GM21737 (cell line): ENCODE measurements around the gene LSM6.

Source experiments
- ATAC-seq: cut with Tn5 transposase; IDR thresholded peaks from one replicate; pipeline ENCODE4 v1.9.1; 2021; ENCODE audit warnings: mild to moderate bottlenecking, moderate library complexity; ENCODE audit not compliant: unreplicated experiment

Gene LSM6

DNA sequence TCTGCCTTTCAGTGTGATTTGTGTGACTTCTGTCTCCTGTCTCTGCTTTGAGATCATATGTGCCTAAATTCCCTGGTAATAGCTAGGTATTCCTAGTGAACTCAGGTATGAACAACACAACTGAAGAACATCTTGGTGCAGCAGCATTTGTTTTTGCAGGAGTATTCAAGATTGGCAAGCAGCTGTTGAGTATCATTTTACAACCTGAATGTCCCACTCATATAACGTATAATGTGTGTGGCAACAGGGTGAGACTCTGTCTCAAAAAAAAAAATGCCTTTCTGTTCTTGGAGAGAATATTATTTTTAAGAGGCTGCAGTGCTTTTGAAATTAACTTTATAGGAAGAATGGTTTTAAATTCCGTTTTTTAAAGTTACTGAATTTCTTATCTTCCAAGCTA is 7.7 kb downstream of the LSM6 start:
- no peak for ATAC-seq

DNA sequence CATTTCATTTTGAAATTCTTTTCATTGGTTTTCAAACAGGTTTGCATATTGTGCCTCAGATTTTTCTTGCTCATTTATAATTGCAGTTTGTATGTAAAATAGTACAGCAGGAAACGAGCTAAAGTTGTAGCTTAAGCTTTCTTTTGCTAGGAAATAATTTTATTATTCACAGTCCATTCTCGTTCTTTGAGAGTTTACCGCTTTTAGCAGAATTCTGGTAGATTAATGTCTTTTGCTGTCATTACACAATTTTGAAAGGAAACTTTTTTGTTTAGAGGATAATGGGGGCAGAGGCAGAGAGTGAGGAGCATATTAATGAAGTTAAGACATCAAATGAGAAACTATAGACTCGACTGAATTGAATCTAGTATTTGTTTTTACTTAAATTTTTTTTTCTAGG is 10.5 kb downstream of the LSM6 start:
- ATAC-seq: no peak

DNA sequence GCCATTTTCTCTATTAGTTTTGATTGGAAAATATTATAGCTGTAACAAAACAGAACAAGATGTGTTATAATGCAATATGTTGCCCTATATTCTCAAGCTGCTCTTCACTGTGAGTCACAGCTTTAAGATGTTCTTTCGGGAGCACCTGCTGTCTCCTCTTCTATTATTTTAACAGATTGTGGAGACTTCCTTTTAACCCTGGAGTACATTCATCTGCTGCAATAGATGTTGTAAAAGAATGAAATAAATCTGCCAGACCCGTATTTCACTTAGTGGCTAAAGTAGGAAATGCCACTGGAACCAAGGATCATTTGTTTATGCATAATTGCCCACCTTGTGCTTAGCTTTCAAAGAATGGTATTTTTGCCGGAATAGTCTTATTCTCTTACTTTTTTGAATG is 11.1 kb downstream of the LSM6 start:
- ATAC-seq: no peak

DNA sequence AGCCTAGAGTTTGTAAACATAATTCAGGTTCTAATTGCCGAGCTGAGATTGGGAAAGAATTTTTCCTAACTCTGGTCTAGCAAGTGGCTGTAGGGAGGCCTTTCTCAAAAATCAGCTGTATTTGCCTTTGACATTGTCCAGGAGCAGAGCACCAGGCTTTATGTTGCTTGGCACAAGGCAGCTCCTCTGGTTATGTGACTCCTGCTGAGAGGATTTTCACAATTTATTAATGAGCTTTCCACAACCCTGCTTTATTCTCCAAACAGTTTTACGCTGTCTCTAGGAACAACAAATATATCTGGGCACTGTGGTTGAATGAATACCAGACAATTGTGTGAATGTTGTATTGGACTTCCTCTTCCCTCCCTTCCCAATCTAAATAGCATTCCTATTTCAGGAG is 14.9 kb downstream of the LSM6 start:
- no peak for ATAC-seq

DNA sequence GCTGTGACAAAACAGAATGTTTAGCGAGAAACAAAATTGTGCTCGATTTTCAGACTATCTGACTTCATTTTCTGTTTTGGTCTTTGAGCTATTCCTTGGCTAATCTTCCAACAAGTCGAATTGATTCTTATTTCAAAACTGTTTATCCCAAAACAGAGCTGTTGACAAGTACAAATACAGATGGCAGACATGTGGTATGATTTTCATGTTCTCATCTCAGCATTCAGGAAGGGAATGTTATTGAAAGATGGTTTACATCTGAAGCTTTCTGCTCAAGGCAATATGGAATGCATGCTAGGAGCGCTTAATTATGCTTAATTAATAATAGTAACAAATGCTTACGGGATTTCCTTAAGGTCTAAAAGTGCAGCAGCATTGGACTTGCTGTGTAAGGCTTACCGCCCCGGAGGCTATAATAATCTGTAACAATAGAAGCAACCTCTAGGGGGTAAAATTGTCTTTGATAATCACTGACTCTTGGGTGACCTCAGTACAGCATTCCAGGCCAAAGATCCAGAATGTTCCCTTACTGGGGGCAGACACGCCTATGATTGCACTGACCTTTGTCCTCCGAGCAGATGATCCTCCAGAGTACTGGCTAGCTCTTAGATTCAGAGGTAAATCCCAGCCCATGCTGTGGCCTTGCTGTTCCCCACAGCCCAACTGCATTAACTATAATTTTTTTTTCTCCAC is 16.4 kb downstream of the LSM6 start:
- ATAC-seq: no peak

DNA sequence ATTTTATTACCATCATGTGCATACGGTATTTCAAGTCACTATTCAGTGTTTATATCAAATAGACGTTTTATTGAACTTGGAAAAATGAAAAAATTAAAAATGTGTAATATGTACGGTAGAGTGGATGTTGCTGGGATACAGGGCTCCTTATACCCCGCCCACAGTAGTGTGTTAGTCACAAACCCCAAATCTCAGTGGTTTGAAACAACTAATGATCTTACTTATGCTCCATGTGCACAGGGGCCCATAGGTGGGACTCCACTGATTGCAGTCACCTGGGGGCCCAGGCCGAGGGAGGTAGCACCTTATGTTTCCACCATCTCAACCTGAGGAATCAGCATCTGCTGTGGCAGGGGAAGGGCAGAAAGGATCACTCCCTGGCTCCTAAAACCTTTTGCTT is 18.1 kb downstream of the LSM6 start:
- no peak for ATAC-seq

DNA sequence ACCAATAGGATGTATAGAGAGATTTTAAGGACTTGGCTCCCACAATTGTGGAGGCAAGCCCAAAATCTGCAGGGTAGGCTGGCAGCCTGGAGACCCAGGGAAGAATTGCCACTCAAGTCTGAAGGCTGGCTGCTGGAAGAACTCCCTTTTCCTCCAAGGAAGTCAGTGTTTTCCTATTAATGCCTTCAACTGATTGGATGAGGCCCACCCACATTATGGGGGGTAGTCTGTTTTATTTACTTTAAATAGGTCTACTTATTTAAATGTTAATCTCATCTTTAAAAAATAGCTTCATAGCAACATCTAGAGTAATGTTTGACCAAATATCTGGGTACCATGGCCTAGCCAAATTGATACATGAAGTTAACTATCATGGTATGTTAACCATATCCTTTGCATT is 18.7 kb downstream of the LSM6 start:
- ATAC-seq: no peak

DNA sequence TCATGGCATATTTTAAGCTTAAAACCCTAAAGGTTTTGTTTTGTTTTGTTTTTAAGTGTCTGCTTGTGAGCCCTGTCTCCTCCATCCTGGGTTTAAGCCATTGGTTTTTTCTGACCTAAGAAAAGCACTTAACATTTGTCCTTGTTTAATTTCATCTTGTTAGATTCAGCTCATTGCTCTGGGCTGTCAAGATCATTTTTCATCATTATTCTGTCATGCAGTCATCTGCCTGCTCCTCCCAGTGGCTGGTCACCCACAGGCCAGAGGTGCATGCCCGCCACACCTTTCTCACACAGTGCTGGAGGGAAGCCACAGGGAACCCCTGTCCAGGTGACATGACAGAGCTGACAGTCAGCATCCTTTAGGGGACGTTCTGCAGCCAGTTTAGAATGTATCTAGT is 27.1 kb downstream of the LSM6 start:
- no peak for ATAC-seq

DNA sequence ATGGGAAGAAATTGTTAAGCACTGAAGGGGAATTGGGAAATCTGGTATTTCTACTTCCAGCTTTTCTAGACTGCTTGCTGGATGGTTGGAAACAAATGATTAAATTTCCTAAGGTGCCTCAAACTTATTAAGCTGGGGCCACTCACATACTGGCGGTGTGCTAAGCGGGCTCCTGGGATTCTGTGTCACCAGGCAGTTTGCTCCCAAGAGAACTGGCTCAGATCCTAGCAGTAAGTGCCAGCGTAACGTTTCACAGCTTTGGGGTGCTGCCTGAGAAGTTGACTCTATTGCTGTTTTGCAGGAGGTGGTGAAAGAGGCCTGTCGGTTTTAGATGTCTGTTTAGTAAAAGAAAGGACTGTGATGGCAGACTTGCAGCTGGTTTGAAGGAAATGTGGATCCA is 31.9 kb downstream of the LSM6 start:
- no peak for ATAC-seq

DNA sequence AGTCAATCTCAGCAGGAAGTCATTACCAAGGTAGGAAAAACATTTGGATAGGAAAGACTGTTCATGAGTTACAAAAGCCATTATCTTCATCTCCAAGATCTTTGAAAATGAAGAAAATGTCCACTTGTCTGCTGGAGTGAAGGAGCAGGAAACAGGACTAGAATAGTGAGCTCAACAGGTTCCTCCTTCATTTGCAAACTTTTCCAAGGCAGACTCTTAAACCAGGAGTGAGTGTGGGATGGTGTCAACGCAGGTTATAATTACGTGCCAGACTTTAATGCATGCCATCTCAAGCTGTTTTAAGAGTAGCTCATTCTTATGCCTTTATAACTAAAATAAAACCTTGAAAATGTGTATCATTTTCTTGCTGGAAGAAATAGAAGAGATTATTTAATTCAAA is 35.4 kb downstream of the LSM6 start:
- no peak for ATAC-seq

DNA sequence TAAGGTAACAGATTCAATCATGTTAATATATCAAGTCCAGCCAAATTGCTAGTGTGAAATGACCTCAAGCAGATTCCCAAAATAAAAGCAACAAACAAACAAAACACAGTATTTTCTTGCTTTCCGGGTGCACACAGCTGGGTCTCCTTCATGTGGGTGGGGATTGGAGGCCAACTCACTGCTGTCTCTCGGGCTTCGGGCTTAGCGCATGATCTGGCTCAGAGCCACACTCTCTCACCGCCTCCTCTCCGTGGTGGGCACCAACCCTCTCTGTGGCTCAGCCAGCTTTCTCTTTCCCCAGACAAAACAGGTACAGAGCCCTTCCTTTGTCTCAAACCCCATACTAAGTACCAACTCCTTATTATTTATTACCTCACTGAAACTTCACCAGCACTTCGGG is 35.9 kb downstream of the LSM6 start:
- no peak for ATAC-seq

DNA sequence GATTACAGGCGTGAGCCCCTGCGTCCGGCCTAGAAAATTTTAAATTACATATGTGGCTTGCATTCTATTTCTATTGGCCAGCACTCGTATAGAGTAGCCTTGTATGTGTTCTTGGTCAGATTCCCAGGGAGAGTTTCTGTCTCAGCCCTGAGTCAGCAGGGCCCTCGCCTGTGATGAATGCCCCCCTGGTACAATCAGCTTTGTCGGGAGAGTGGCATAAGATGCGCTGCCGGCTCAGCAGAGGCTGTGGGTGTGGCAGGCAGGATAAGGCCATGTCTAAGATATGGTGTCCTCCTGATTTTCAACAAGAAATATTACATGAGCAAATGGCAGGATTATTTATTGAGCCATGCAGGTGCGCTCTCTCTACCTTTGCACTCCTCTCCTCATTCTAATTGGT is 37.3 kb downstream of the LSM6 start:
- ATAC-seq: no peak

DNA sequence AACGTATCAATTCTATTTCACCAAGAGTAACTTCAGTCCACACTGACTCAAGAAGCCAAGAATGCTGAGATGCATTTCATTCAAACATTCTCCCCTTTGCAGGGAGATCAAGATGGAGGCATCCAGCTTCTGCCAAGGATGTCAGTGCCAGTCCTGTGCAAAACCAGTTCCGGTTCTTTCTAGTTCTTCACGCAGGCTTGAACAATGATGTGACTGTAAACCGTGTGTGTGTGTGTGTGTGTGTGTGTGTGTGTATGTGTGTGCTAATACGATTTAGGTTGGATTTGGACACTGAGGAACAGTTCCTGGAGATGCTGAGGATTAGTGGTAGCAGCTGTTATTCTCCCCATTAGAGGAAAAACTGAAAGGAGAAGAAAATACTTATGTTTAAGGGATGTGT is 38.7 kb downstream of the LSM6 start, which contains the start of gene REELD1:
TSS of gene REELD1 (plus strand) at position 301 of the 400 bp plus-strand sequence. CDS start 2,415 bp downstream, outside the sequence.
- ATAC-seq: no peak

DNA sequence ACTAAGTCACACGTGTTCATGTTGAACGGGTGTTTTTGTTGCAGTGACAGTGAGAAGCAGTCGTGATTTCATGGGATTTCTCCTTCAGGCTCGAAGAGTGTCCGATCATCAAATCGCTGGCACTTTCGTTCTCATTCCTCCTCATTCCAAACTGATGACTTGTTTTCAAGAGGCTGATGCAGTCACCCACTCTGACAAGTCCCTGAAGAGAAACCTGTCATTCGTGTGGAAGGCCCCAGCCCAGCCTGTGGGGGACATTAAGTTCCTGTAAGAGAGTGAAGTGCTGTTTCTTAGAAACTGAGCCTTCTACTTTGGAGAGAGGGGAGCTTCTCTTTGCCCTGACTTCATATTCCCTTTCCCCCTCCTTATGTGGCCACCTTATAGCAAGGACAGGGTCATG is 46.8 kb downstream of the LSM6 start:
- ATAC-seq: no peak

DNA sequence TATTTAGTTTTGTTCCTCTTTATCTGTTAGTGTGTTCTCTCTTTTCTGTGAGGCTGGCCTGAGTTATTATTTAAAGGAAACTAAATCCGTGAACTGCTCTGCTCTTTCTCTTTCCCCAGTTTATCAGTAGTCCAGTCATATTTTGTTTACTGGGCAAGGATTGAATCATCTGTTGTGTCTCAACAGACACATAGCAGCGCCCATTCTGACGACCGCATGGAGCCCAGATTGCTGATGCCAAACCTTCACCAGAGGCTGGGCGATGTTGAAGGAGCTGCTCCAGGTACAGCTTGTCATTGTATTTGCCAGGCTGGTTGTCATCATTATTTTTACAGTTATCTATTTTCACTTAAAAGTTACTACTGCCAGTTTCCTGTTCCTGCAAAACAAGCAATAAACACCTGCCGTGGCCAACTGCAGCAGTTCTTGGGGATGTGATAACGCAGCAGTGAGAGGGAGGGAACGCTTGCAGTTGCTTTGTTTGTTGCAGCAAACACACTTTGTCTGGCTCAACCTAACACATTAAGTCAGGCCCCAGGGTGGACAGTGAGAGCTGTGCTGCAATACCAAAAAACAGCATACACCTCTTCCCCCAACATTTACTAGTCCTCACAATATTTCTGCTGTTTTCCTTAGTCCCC is 48.9 kb downstream of the LSM6 start:
- no peak for ATAC-seq

DNA sequence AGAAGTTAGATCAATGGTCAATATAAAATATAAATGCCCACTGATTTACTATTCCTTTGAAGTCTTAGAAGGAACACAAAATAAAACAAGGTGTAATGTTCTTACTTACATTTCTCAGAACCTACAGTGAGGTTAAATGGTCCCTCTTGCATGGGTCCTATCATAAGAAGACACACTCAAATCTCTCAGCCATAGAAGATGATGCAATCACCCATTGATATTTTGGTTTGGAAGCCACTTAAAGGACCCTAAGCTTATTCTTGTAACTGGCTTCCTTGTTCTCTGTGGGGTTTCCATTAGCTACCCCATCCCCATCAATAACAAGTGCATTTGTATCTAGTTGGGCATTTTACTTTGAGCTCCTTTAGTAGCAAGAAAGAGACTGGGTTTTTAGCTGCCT is 53.9 kb downstream of the LSM6 start:
- ATAC-seq: no peak

DNA sequence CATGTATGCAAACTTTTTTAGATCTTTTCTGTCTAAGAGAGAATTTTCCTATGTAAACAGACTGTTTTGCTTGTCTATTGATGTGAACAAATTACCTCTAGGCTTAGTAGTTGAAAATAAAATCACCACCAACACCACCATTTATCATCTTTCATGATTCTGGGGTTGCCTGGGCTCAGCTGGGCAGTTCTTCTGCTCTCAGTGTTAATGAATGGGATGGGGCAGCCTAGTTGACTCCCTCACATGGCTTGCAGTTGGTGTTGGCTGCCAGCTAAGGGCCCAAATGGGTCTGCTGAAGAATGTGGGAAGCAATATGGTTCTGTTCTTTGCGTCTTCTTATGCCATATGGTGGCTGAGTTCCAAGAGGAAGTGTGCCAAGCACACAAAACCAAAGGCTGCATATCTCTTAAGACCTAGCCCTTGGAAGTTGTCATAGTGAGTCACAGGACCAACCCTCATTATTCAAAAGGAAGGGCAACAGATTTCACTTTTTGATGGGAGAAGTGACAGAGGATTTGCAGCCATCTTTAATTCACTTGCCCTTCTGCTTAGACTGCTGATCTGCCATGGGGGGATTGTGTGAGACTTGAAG is 56.7 kb downstream of the LSM6 start:
- no peak for ATAC-seq

DNA sequence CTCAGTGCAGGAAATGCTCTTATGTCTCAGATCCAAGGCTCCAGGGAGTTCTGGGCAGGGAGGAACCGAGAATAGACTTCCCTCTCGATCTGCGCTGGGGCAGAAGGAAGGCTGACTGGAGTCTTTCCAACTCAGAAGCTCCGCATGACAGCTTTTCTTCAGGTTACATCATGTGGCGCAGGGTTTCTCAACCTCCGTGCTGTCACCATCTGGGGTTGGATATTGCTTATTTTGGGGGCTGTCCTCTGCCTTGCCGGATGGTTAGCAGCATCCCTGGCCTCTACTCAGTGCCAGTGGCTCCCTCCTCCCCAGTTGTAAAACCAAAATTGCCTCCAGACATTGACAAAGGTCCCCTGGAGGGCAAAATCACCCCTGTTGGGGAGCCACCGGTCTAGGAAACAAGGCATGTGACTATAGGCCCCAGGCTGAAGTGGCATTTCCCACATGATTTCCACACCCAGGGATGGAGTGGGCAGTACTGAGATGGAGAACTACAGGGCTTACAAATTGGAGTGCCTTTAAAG is 60.2 kb downstream of the LSM6 start:
- ATAC-seq: no peak

DNA sequence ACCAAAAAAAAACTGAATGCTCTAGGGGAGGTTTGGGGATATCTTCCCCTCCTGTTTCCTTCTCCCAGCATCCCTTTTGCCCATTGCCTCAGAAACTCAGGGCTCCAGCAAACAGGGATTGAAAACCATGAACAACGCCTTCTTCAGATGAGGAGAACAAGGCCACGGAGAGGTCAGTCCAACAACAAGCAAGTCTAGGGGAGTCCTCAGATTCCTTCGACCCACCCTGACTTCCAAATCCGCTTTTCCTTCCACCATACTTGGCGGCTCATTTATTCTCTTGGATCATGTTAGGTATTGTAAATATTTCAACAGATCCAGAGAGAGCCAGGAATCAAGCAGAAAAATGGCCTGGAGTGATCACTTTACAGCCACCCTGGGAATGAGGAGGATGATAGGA is 60.7 kb downstream of the LSM6 start:
- no peak for ATAC-seq

DNA sequence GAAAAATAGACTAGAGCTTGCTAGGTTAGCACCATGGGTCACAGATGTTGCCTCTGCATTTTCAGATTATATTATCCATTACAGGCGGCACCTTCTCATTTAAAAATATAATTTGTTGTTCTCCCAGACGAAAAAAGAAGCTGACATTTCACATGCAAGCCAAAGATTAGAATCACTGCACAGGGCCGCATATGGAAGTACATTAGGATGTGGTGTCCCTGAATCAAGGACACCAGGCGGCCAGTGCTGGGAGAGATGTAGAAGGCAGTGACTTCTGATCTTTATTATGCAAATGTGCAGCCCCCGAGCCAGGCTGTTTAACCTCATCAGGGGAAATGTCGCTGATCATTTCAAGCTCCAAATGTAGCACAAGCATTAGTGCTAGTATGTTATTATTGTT is 61.6 kb downstream of the LSM6 start:
- no peak for ATAC-seq

DNA sequence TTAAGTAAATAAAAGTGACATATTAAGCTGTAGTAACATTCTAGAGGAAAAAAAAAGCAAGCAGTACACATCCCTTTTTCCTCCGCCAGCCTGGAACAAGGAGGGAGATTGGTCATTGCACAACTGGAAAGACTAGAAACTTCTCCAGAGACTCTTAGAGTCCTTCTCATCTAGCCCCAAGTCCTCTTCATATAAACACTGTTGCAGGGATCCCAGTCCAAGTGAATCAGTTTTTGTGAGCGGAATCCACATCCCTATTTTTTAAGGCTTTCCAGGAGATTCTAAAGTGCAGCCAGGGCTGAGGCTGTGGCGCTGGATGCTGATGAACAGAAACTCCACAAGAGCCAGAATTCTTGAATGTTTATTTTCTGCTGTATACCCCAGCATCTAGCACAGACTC is 62.6 kb downstream of the LSM6 start:
- no peak for ATAC-seq
